GM12878 (cell line): ENCODE data around the gene SOX5. TPM values are rescaled to one million over a fixed set of nuclear protein-coding genes. Genes with fewer than 3 reads are reported as not detected.

ENCODE experiments used
- ATAC-seq: fragments of 200-7000 bp; cut with Tn5 transposase; 3 replicates; pipeline ENCODE4 v1.9.1; 2020; ENCODE audit warnings: mild to moderate bottlenecking, moderate library complexity
- BruUV-seq: library from RNA; stranded (reverse); fragments of 400-500 nt; replicated peaks from 2 replicates; lab custom pipeline; 2021; lab: Mats Ljungman, UMichigan
- CTCF ChIA-PET: fragments of 300-600 bp; sonication (Branson Sonifier 250); formaldehyde crosslinking; extraction: SDS; loops from one replicate; lab custom pipeline; 2021; ENCODE audit warnings: inconsistent platforms; lab: Yijun Ruan, JAX
- POLR2A ChIA-PET: fragments of 350-600 bp; formaldehyde crosslinking; extraction: SDS; loops from one replicate; lab custom pipeline; 2021; ENCODE audit warnings: inconsistent platforms; lab: Charles Lee
- RAD21 ChIA-PET: fragments of 300-600 bp; sonication (Branson Sonifier 250); formaldehyde crosslinking; loops from one replicate; lab custom pipeline; 2023; ENCODE audit warnings: antibody characterized with exemption; ENCODE audit not compliant: unreplicated experiment; lab: Charles Lee
- SMC1A ChIA-PET: fragments of 300-600 bp; sonication (Branson Sonifier 250); formaldehyde crosslinking; loops from one replicate; lab custom pipeline; 2023; ENCODE audit not compliant: unreplicated experiment, uncharacterized antibody; lab: Charles Lee
- DNase-seq: peaks from one replicate; pipeline ENCODE4 v3.0.0-alpha.2; 2011; ENCODE audit warnings: low read depth, low spot score
- FAIRE-seq: peaks from 3 replicates; lab custom pipeline; 2011; peaks lifted over from hg19 to GRCh38; lab: Jason Lieb, UNC
- H2AFZ ChIP-seq: 2 replicates; pipeline ENCODE4 v1.6.0; 2011; ENCODE audit warnings: low read depth, low read length, control low read depth; ENCODE audit not compliant: control insufficient read depth
- H3K27ac ChIP-seq: 2 replicates; pipeline ENCODE4 v1.5.1; 2011; ENCODE audit warnings: control low read depth; ENCODE audit not compliant: control insufficient read depth, insufficient read depth
- H3K27me3 ChIP-seq, 2 experiments: replicated peaks in 1 of 2; 2 replicates each; pipeline versions ENCODE4 v1.6.0 to v1.6.1; 2011; ENCODE audit warnings: low read length in 1 of 2; ENCODE audit not compliant: control insufficient read depth in 2 of 2, insufficient read depth in 2 of 2
- H3K36me3 ChIP-seq, 2 experiments: 2 replicates each; pipeline ENCODE4 v1.5.1; 2011; ENCODE audit warnings: low read length in 1 of 2; ENCODE audit not compliant: control insufficient read depth in 2 of 2, insufficient read depth in 2 of 2
- H3K4me1 ChIP-seq: 2 replicates; pipeline ENCODE4 v1.6.1; 2011; ENCODE audit warnings: mild to moderate bottlenecking, low read length, moderate library complexity, mixed read lengths; ENCODE audit not compliant: control insufficient read depth, insufficient read depth
- H3K4me2 ChIP-seq: 2 replicates; pipeline ENCODE4 v1.6.0; 2011; ENCODE audit warnings: control low read depth; ENCODE audit not compliant: control insufficient read depth, insufficient read depth
- H3K4me3 ChIP-seq: fragments of 200-600 bp; sonication (generic); 2 replicates; pipeline ENCODE4 v1.5.1; 2016
- H3K79me2 ChIP-seq: 2 replicates; pipeline ENCODE4 v1.6.0; 2011; ENCODE audit warnings: low read length; ENCODE audit not compliant: control insufficient read depth, insufficient read depth
- H3K9ac ChIP-seq: 2 replicates; pipeline ENCODE4 v1.8.0; 2011; ENCODE audit warnings: low read length, control low read depth, mixed read lengths; ENCODE audit not compliant: control insufficient read depth, insufficient read depth
- H3K9me3 ChIP-seq: replicated peaks from 3 replicates; pipeline ENCODE4 v1.5.1; 2011; ENCODE audit warnings: mild to moderate bottlenecking, low read length; ENCODE audit not compliant: control insufficient read depth, insufficient read depth
- H4K20me1 ChIP-seq: 2 replicates; pipeline ENCODE4 v1.6.0; 2011; ENCODE audit not compliant: control insufficient read depth, insufficient read depth
- CUX1 ChIP-seq: IDR thresholded peaks from 2 replicates; pipeline ENCODE4 v1.6.1; 2012; ENCODE audit warnings: improper control_type of control experiment, low read depth, low read length; ENCODE audit not compliant: insufficient replicate concordance
- WGBS: methylation state at CpG from one replicate; pipeline ENCODE4 v1.1.6; 2016; ENCODE audit warnings: low lambda C conversion rate; ENCODE audit not compliant: insufficient replicate concordance, insufficient coverage; ENCODE audit errors: missing lambda C conversion rate; 5-methylcytosine and 5-hydroxymethylcytosine counted together
- in situ Hi-C: fragments of 300-500 bp; cut with MboI; formaldehyde crosslinking; loops from 9 replicates; pipeline ENCODE4 v1.14.3; 2018; ENCODE audit warnings: mixed read lengths
- intact Hi-C: fragments of 100-400 bp; cut with micrococcal nuclease; formaldehyde crosslinking; loops from one replicate; pipeline ENCODE4 v1.14.2; 2022; ENCODE audit not compliant: unreplicated experiment
- polyA plus RNA-seq, 11 experiments: library from polyadenylated mRNA; depleted of rRNA in 4 of 11; unstranded in 6 of 11; stranded (reverse) in 5 of 11; fragments of >200 nt; fragmentation: Nextera tagmentation in 4 of 11; fragmentation: Illumina TruSeq in 1 of 11; extraction: Ambion mirVana in 4 of 11; extraction: Trizol in 1 of 11; gene quantifications; 1 replicate in 1 of 11; 2 replicates in 10 of 11; pipeline versions ENCODE4 v1.2.1 to v1.2.3, GENCODE V29; 2011 to 2016; ENCODE audit warnings: inconsistent platforms in 2 of 11, missing spikeins in 2 of 11, low read depth in 1 of 11
- total RNA-seq, 4 experiments: library from RNA; depleted of rRNA in 3 of 4; stranded (reverse); fragments of >200 nt in 3 of 4; fragmentation: Illumina TruSeq in 1 of 4; extraction: Trizol in 1 of 4; gene quantifications; 2 replicates each; pipeline versions ENCODE4 v1.2.1 to v1.2.3, GENCODE V29; 2013 to 2021

SOX5 gene
- total and polyA plus RNA-seq, 10 of the 15 experiments (the other 5 are each of a cell fraction or from before 2014, with no cell fraction given), result 0.08 to 1.0 (median 0.24) TPM

- no peak for ATAC-seq
- no peaks in the 10 kb centered on the region for H3K27me3 ChIP-seq
- no peak overlapping the region for H3K4me3 ChIP-seq
- TF ChIP-seq CUX1, result no peak
- POLR2A ChIA-PET, result no interaction called here
- no peak overlapping the region for H3K27ac ChIP-seq
- no peak overlapping the region for H3K9ac ChIP-seq
- CTCF ChIA-PET, result interaction anchor here (0.6 kb wide), 1 partner anchor 306 kb away, joined by 7 read pairs; no protein-coding TSS in a partner anchor
- no peak overlapping the region for H2AFZ ChIP-seq
- no peak for FAIRE-seq
- BruUV-seq, result no TSS peak
- no peak for DNase-seq
- no peaks in the 10 kb centered on the region for H3K4me1 ChIP-seq
- in situ Hi-C loops, result no loop called here
- RAD21 ChIA-PET, result no interaction called here
- H4K20me1 ChIP-seq, result no peaks in the 10 kb centered on the region
- SMC1A ChIA-PET, result interaction anchor here (0.7 kb wide), 1 partner anchor 323 kb away, joined by 3 read pairs; no protein-coding TSS in a partner anchor
- WGBS, result 46% methylated on average over 2 of the region's 2 CpGs
- no peaks in the 10 kb centered on the region for H3K79me2 ChIP-seq
- H3K36me3 ChIP-seq, result no peaks in the 10 kb centered on the region
- no peak overlapping the region for H3K4me2 ChIP-seq
- intact Hi-C loops, result no loop called here
- no peaks in the 10 kb centered on the region for H3K9me3 ChIP-seq
These were observed 97.9 kb downstream of the SOX5 start for GRCh38 chr12:23851602-23852001.
